HepG2 (cell line): Measurements from ENCODE around the gene UROS. TPM values are rescaled to one million over a fixed set of nuclear protein-coding genes. Genes with fewer than 3 reads are reported as not detected.
A peak's percentile ranks its signal among the peaks of the same experiment; 100 is the strongest.

Experiments used
- DPF2 ChIP-seq: sonication (generic); formaldehyde crosslinking; IDR thresholded peaks from 2 replicates; pipeline ENCODE4 v1.4.0; 2020; ENCODE audit warnings: mild to moderate bottlenecking, low read depth, missing genetic modification reagents, borderline replicate concordance
- ESRRA ChIP-seq: sonication (generic); formaldehyde crosslinking; IDR thresholded peaks from 2 replicates; pipeline ENCODE4 v1.5.1; 2020; ENCODE audit warnings: mild to moderate bottlenecking, low read depth, missing genetic modification reagents
- GTF3A ChIP-seq: sonication (generic); formaldehyde crosslinking; conservative IDR thresholded peaks from 2 replicates; pipeline ENCODE4 v1.4.0; 2020; ENCODE audit warnings: mild to moderate bottlenecking, missing genetic modification reagents
- KDM3A ChIP-seq: IDR thresholded peaks from 2 replicates; pipeline ENCODE4 v1.6.1; 2018; ENCODE audit warnings: low read depth, missing compliant biosample characterization
- MEF2D ChIP-seq: sonication (generic); formaldehyde crosslinking; IDR thresholded peaks from 2 replicates; pipeline ENCODE4 v1.5.1; 2020; ENCODE audit warnings: mild to moderate bottlenecking, missing genetic modification reagents
- MXI1 ChIP-seq: IDR thresholded peaks from 3 replicates; pipeline ENCODE4 v1.6.1; 2012; ENCODE audit warnings: low read depth, low read length, inconsistent platforms, borderline replicate concordance
- NFKBIZ ChIP-seq: IDR thresholded peaks from 2 replicates; pipeline ENCODE4 v1.6.1; 2018; ENCODE audit warnings: missing genetic modification reagents, missing compliant biosample characterization
- SRSF9 ChIP-seq: fragments of 200-400 bp; formaldehyde crosslinking; IDR thresholded peaks from 2 replicates; pipeline ENCODE4 v1.6.1; 2018; ENCODE audit warnings: borderline replicate concordance, mild to moderate bottlenecking, low read depth, low read length; ENCODE audit not compliant: insufficient read depth, poor library complexity, severe bottlenecking
- polyA plus RNA-seq, 8 experiments: library from polyadenylated mRNA; depleted of rRNA in 3 of 8; stranded (reverse) in 7 of 8; unstranded in 1 of 8; fragments of >200 nt; fragmentation: Illumina TruSeq in 4 of 8; extraction: Trizol in 4 of 8; gene quantifications; 2 replicates each; pipeline versions ENCODE4 v1.2.1 to v1.2.3, GENCODE V29; 2011 to 2016; ENCODE audit warnings: low read depth in 4 of 8, missing spikeins in 1 of 8, mixed read lengths in 1 of 8; ENCODE audit not compliant: insufficient read depth in 1 of 8
- total RNA-seq, 5 experiments: library from RNA; depleted of rRNA; stranded (reverse); fragments of >200 nt; fragmentation: Illumina TruSeq; extraction: Trizol; gene quantifications; 2 replicates each; pipeline ENCODE4 v1.2.3, GENCODE V29; 2016; ENCODE audit warnings: low read depth in 1 of 5
- TF ChIP-seq, protein P1 (sequence below): sonication (generic); formaldehyde crosslinking; conservative IDR thresholded peaks from 2 replicates; pipeline ENCODE4 v1.4.0; 2020; ENCODE audit warnings: missing genetic modification reagents
- TF ChIP-seq, protein P2 (sequence below): sonication (generic); formaldehyde crosslinking; IDR thresholded peaks from 2 replicates; pipeline ENCODE4 v1.4.0; 2020; ENCODE audit warnings: mild to moderate bottlenecking, low read depth, missing genetic modification reagents
- TF ChIP-seq, protein P3 (sequence below): sonication (generic); formaldehyde crosslinking; IDR thresholded peaks from 2 replicates; pipeline ENCODE4 v1.5.0; 2020; ENCODE audit warnings: mild to moderate bottlenecking, missing genetic modification reagents
- TF ChIP-seq, protein P4 (sequence below): conservative IDR thresholded peaks from 2 replicates; pipeline ENCODE4 v1.6.1; 2018; ENCODE audit warnings: missing genetic modification reagents
- TF ChIP-seq, protein P5 (sequence below): IDR thresholded peaks from 2 replicates; pipeline ENCODE4 v1.6.1; 2016; ENCODE audit warnings: missing compliant biosample characterization, missing genetic modification reagents, borderline replicate concordance
- TF ChIP-seq, protein P6 (sequence below): sonication (generic); formaldehyde crosslinking; IDR thresholded peaks from 2 replicates; pipeline ENCODE4 v1.4.0; 2020; ENCODE audit warnings: missing genetic modification reagents

The UROS gene
- total and polyA plus RNA-seq, 2 of the 13 experiments (the other 11 are each of a cell fraction or from before 2014, with no cell fraction given), result 14.8 to 49.9 TPM

DNA sequence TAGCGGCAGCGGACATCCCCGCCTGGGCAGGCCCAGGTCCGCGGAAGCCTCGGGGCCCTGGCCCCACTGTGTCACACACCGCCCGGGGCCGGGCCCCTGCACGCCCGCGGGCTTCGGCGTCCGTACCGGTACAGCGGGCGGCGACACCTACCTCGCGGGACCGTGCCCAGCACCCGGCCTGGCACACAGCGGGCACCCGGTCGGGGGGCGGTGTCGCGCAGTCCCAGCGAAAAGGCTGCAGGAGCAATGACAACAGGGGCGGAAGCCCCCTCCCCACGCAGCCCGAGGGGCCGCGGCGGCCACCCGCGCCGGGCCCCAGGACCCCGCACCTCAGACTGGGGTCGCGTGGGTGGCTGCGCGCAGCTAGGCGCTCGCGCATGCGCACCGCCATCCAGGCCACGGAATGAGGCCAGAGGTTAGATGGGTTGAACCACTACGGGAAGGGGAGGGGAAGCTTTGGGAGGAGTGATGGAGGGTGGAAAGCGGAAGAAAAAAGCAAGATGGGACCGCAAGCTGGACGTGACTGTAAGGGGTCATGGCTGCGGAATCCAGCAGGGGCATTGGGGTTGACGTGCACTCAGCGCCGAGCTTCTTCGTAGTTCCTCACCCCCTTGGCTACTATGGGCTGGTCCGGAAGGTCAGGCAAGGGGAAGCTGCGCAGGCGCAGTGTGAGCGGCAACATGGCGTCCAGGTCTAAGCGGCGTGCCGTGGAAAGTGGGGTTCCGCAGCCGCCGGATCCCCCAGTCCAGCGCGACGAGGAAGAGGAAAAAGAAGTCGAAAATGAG lies at the start of gene UROS, which contains the start of gene BCCIP (continued):
- TF ChIP-seq, protein P1, sequence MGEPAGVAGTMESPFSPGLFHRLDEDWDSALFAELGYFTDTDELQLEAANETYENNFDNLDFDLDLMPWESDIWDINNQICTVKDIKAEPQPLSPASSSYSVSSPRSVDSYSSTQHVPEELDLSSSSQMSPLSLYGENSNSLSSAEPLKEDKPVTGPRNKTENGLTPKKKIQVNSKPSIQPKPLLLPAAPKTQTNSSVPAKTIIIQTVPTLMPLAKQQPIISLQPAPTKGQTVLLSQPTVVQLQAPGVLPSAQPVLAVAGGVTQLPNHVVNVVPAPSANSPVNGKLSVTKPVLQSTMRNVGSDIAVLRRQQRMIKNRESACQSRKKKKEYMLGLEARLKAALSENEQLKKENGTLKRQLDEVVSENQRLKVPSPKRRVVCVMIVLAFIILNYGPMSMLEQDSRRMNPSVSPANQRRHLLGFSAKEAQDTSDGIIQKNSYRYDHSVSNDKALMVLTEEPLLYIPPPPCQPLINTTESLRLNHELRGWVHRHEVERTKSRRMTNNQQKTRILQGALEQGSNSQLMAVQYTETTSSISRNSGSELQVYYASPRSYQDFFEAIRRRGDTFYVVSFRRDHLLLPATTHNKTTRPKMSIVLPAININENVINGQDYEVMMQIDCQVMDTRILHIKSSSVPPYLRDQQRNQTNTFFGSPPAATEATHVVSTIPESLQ (CRISPR knock-in tag), result no peak; the same call in 1 of the 2 replicates
- TF ChIP-seq, protein P2, sequence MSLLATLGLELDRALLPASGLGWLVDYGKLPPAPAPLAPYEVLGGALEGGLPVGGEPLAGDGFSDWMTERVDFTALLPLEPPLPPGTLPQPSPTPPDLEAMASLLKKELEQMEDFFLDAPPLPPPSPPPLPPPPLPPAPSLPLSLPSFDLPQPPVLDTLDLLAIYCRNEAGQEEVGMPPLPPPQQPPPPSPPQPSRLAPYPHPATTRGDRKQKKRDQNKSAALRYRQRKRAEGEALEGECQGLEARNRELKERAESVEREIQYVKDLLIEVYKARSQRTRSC (CRISPR knock-in tag), result no peak
- TF ChIP-seq KDM3A (CRISPR knock-in tag) (no peak; the same call in 1 of the 2 replicates), MXI1 (peak; percentile 80; the same call in 2 of the 3 replicates), SRSF9 (no peak), NFKBIZ (no peak), DPF2 (no peak), ESRRA (CRISPR knock-in tag) (no peak), MEF2D (CRISPR knock-in tag) (0 out of 2 replicates have a peak, but pooled peaks have one; percentile 68), GTF3A (CRISPR knock-in tag) (no peak)
- TF ChIP-seq, protein P3, sequence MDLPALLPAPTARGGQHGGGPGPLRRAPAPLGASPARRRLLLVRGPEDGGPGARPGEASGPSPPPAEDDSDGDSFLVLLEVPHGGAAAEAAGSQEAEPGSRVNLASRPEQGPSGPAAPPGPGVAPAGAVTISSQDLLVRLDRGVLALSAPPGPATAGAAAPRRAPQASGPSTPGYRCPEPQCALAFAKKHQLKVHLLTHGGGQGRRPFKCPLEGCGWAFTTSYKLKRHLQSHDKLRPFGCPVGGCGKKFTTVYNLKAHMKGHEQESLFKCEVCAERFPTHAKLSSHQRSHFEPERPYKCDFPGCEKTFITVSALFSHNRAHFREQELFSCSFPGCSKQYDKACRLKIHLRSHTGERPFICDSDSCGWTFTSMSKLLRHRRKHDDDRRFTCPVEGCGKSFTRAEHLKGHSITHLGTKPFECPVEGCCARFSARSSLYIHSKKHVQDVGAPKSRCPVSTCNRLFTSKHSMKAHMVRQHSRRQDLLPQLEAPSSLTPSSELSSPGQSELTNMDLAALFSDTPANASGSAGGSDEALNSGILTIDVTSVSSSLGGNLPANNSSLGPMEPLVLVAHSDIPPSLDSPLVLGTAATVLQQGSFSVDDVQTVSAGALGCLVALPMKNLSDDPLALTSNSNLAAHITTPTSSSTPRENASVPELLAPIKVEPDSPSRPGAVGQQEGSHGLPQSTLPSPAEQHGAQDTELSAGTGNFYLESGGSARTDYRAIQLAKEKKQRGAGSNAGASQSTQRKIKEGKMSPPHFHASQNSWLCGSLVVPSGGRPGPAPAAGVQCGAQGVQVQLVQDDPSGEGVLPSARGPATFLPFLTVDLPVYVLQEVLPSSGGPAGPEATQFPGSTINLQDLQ (CRISPR knock-in tag), result no peak
- TF ChIP-seq, protein P4, sequence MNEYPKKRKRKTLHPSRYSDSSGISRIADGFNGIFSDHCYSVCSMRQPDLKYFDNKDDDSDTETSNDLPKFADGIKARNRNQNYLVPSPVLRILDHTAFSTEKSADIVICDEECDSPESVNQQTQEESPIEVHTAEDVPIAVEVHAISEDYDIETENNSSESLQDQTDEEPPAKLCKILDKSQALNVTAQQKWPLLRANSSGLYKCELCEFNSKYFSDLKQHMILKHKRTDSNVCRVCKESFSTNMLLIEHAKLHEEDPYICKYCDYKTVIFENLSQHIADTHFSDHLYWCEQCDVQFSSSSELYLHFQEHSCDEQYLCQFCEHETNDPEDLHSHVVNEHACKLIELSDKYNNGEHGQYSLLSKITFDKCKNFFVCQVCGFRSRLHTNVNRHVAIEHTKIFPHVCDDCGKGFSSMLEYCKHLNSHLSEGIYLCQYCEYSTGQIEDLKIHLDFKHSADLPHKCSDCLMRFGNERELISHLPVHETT (CRISPR knock-in tag), result no peak
- TF ChIP-seq, protein P5, sequence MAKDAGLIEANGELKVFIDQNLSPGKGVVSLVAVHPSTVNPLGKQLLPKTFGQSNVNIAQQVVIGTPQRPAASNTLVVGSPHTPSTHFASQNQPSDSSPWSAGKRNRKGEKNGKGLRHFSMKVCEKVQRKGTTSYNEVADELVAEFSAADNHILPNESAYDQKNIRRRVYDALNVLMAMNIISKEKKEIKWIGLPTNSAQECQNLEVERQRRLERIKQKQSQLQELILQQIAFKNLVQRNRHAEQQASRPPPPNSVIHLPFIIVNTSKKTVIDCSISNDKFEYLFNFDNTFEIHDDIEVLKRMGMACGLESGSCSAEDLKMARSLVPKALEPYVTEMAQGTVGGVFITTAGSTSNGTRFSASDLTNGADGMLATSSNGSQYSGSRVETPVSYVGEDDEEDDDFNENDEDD (CRISPR knock-in tag), result no peak
- TF ChIP-seq, protein P6, sequence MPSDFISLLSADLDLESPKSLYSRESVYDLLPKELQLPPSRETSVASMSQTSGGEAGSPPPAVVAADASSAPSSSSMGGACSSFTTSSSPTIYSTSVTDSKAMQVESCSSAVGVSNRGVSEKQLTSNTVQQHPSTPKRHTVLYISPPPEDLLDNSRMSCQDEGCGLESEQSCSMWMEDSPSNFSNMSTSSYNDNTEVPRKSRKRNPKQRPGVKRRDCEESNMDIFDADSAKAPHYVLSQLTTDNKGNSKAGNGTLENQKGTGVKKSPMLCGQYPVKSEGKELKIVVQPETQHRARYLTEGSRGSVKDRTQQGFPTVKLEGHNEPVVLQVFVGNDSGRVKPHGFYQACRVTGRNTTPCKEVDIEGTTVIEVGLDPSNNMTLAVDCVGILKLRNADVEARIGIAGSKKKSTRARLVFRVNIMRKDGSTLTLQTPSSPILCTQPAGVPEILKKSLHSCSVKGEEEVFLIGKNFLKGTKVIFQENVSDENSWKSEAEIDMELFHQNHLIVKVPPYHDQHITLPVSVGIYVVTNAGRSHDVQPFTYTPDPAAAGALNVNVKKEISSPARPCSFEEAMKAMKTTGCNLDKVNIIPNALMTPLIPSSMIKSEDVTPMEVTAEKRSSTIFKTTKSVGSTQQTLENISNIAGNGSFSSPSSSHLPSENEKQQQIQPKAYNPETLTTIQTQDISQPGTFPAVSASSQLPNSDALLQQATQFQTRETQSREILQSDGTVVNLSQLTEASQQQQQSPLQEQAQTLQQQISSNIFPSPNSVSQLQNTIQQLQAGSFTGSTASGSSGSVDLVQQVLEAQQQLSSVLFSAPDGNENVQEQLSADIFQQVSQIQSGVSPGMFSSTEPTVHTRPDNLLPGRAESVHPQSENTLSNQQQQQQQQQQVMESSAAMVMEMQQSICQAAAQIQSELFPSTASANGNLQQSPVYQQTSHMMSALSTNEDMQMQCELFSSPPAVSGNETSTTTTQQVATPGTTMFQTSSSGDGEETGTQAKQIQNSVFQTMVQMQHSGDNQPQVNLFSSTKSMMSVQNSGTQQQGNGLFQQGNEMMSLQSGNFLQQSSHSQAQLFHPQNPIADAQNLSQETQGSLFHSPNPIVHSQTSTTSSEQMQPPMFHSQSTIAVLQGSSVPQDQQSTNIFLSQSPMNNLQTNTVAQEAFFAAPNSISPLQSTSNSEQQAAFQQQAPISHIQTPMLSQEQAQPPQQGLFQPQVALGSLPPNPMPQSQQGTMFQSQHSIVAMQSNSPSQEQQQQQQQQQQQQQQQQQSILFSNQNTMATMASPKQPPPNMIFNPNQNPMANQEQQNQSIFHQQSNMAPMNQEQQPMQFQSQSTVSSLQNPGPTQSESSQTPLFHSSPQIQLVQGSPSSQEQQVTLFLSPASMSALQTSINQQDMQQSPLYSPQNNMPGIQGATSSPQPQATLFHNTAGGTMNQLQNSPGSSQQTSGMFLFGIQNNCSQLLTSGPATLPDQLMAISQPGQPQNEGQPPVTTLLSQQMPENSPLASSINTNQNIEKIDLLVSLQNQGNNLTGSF (CRISPR knock-in tag), result no peak
